Measurements from ENCODE around the gene OSBPL7.

- TF ChIP-seq CTCF (IDR thresholded peaks at IDR 0.05) (no peak), POLR2A (IDR thresholded peaks at IDR 0.05) (no peak)
Observed at GRCh38 chr17:47866941-47867340, 45.3 kb upstream of the OSBPL7 start.
